HG03520 (cell line): ENCODE results near the gene ORC3.
"Not testable (repeated sequence)": the region's sequence is repeated elsewhere in the genome, so short reads cannot be mapped to it uniquely, and the experiment has no call there.

Source experiments
- ATAC-seq: cut with Tn5 transposase; IDR thresholded peaks from one replicate; pipeline ENCODE4 v1.9.1; 2021; ENCODE audit warnings: mild to moderate bottlenecking, moderate library complexity; ENCODE audit not compliant: unreplicated experiment

The ORC3 gene

DNA sequence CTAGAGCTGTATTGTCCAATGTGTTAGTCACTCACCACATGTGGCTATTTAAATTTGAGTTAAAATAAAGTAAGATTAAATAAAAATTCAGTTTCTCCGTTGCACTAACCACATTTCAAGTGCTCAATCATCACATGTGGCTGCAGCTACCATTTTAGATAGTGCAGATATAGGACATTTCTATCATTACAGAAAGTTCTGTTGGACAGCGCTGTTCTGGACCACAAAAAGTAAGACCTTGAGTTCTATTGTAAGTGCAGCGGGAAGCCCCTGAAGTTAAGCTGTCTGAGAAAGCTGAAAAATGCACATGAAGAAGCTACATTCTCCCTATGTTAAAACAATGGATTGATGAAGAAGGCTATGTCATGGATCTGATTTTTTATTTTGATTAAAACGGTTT, 1.1 kb downstream of the ORC3 start:
- ATAC-seq: no peak

DNA sequence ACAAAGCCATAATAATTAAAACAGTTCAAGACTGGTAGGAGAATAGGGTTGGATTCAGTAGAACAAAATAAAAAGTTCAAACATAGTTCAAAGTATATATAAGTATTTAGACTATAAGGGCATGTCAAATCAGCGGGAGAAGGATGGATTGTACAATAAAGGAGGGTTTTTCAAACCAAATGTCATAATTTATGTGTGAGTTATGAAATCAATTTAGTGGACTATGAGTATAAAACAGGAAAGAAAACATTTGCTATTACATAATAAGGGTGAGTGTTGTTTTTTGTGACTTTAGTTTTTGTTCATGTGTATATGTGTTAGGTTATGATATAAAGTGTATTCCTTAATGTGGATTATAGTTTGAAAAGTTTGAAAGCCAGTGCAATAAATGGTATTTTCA, 10.6 kb downstream of the ORC3 start:
- no peak for ATAC-seq

DNA sequence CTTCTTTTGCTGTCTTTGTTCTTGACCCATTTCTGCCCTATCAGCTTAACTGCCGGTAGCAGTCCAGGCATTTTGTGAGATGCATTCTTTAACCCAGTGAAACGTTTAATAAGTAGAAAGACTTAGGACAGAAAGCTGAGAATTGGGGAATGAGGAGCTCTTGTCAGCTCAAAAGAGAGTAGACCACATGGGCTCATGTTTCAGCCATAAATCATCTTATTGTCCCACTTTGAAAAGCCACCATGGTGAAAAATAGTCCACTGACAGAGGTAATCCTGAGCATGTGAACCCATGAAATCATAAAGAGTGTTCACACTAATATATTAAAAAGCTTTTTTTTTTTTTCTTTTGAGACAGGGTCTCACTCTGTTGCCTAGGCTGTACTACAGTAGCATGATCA, 16.3 kb downstream of the ORC3 start:
- no peak for ATAC-seq

DNA sequence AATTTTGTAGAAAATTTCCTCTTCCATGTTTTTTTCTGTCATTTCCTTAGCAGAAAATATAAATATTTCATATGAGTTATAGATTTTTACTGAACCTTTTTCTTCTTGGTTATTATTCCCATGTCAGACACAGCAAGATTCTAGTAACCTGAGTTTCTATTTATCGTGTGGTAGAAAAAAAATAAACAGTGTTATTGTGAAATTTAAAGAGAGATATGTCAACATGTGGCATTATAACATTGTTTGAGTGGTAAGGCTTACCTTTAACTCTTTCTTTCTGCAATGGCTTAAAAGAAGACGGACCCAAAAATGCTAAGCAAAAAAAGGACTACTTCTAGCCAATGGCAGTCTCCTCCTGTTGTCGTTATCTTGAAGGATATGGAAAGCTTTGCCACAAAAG, 18.9 kb downstream of the ORC3 start:
- no peak for ATAC-seq

DNA sequence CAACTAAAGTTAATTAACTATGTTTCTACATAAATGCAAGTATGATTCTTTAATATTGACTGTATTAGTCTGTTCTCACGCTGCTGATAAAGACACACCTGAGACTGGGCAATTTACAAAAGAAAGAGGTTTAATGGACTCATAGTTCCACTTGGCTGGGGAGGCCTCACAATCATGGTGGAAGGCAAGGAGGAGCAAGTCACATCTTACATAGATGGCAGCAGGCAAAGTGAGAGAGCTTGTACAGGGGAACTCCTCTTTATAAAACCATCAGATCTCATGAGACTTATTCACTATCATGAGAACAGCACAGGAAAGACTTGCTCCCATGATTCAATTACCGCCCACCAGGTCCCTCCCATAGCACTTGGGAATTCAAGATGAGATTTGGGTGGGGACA, 23.1 kb downstream of the ORC3 start:
- not testable (repeated sequence) for ATAC-seq

DNA sequence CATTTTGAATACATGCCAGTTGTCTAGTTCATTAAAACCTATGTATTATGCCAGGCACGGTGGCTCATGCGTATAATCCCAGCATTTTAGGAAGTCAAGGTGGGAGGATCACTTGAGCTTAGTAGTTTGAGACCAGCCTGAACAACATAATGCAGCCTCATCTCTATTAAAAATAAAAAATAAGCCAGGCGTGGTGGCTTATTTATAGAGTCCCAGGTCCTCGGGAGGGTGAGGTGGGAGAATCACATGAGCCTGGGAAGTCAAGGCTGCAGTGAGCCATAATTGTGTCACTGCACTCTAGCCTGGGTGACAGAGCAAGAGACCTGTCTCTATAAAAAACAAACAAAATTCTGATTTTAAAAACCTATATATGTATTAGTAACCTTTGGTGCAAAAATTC, 27.5 kb downstream of the ORC3 start:
- ATAC-seq: no peak

DNA sequence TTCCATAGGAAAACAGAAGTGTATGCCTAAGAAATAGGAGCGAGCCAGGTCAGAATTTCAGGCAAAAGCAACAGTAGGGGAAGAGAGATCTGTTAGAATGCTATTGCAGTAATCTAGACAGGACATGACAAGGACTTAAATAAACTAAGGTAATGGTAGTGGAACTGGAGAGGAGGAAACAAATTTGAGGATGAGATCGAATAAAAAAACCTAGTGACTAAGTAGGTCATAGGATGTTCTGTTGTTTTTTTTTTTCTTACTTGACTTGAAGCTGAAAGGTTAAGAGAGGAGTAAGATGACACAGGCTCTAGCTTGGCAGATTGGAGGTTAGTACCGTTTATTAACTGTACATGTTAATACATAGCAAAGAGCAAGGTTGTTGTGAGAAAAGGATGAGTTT, 28.6 kb downstream of the ORC3 start:
- ATAC-seq: no peak

DNA sequence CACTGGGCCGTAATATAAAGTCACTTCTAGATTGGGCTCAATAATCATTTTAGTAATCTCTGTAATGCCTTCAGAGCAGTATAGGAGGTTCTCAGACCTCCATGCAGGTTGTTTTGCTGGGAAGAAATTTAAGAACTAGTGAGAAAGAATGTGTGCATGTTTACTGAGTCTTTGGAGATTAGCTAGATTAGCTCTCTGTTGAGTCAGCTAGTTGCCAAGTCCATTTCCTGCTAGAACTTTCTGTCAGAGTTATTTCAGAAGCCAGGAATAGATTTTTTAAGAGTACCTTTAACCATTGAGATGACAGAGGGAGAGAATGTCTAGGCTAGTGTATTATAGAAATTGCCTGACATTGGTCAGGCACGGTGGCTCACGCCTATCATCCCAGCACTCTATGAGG, 33.3 kb downstream of the ORC3 start:
- no peak for ATAC-seq

DNA sequence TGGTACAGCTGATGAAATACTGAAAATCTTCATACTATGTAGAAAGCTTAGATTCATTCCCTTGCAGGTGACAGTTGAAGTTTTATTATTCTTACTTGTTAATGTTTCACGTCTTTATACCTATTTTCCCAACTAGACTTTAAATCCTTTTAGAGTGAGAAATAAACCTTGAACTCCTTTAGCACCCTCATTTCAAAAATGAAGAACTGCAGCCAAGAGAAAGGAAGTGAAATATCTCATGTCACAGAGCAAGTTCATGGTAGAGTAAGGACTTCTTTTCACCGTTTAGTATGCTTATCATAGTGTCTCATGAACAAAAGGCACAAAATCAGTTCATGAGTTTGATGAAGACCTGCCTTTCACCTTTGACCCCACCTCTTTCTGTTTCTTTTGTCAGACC, 38.5 kb downstream of the ORC3 start:
- no peak for ATAC-seq

DNA sequence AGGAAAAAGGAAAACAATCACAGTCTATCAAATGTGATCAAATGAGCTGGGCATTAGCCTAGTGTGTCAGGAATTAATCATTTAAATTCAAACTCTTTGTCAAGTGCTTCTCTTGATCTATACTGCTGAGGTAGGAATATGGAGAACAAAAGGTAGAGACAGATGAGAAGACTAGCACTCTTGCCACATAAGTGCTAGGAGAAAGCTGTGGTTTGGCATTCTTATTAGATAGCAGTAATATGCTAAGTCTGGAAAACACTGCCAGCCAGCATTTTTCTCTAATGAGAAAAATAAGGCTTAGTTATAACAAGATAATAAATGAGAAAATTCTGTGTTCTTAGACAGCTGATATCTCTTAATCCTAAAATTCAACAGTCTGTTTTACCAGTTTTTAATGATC, 38.9 kb downstream of the ORC3 start:
- no peak for ATAC-seq

DNA sequence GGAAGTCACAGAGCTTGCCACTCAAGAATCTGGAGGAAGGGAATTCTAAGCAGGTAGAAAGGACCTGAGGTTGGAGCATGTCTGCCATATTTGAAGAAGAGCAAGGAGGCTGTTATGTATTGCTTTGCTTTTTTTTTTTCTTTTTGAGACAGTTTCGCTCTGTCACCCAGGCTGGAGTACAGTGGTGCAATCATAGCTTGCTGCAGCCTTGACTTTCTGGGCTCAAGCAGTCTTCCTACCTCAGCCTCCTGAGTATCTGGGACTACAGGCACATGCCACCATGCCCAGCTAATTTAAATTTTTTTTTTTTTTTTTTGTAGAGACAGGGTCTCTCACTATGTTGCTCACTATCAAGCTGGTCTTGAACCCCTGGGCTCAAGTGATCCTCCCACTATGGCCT, 40.8 kb downstream of the ORC3 start:
- no peak for ATAC-seq

DNA sequence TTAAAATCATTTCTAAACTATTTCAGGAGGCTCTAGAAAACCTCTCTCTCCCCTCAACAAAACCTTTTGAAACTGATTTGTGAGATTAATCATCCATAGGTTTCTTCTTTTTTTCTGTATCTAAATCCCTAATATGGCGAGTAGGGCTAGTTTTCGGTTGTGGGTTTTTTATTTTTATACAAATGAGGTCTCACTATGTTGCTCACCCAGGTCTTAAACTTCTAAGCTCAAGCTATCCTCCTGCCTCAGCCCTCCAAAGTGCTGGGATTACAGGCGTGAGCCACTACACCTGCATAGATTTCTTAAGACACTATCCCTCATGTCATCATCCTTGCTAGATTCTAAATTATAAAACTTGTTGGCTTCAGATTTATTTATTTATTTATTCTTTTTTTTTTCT, 43.9 kb downstream of the ORC3 start:
- ATAC-seq: no peak

DNA sequence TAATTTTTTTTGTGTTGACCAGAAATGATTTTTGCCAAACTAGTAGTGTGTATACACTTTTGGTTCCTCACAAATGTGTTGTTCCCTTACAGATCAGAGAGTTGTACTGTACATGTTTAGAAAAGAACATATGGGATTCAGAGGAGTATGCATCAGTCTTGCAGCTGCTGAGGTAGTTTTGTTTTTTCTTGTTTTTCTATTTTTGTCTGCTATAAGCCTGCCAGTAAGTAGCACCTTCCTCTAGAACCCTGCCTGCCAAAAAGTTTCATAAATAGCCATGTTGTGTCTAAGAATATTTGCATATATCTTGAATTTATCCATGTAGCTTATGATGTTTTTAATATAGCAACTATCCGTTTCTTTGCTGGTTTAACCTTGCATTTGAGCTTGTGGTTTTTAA, 46.4 kb downstream of the ORC3 start:
- ATAC-seq: no peak

DNA sequence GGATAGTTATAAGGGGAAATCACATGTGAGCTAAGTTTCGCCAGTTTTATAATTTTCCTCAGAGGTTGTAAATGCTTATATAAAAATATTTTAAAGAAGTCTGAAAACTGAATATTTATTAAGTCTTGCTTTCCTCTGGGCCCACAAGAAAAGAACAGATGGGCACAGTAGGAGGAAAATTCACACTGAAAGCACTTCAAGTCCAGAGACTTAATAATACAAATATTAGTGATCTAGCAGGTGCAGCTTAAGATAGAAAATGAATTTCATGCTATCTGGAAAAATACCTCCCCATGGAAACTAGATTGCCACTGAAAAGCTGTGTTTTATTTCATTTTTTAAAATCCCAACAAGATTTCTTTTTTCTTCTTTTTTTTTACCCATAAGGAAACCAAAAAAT, 47.2 kb downstream of the ORC3 start:
- ATAC-seq: no peak

DNA sequence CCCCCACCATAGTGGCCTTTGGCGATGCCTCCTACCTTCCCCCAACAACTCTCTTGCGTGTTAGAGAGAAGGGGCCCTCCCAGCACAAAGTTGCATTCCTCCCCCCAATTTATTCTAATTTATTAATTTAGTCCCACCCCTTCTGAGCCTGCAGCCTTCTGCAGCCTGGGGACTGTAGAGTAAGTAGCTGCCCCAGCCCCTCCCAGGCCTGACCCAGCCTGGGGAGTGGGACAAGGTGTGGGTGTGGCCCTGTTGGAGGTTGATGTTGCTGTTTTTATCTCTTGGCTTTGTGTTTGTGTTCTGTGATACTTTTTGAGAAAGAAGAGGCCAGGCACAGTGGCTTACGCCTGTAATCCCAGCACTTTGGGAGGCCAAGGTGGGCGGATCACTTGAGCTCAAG, 49.4 kb downstream of the ORC3 start:
- ATAC-seq: no peak

DNA sequence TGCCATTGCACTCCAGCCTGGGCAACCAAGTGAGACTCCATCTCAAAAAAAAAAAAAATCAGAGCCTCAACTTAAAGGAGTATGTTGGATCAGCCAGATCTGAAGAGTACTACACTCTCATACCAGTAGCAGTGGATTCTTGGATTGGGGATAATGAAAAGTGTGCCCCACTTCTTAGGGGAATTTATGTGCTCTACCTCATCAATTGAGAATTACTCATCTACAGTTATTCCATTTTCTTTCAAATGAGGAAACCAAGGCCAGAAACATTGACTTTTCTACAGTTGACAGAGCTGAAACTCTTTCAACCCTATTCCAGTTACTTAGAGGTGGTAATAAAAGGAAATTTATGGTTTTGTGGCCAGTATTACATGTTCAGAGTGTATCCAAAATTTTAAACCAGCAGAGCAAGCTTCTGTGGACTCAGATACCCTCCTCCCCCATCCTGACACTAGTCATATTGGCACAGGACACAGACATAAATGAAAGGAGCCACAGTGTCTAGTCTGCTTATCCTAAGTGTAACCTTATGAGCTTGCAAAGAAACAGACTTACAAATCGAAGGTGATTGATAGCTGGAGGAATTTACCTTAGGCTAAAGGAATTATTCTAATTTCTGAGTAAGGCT, 51.2 kb downstream of the ORC3 start:
- no peak for ATAC-seq

DNA sequence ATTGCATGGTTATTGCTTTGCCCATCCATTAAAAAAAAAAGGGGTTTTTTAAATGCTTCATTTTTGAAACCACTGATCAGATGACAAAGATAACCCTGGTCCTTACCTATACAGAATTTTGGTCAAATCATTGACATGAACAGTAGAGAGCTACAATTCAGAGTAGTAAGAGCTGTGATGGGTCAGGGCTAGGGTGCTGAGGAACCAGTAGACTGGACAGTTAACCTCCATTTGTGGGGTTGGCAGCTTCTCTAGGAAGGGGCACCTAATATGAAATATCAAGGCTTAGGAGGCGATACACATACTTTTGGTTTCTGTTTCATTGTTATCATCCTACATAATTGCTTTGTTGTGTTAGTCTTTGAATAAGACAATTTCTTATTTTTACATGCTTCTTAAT, 55.1 kb downstream of the ORC3 start:
- no peak for ATAC-seq

DNA sequence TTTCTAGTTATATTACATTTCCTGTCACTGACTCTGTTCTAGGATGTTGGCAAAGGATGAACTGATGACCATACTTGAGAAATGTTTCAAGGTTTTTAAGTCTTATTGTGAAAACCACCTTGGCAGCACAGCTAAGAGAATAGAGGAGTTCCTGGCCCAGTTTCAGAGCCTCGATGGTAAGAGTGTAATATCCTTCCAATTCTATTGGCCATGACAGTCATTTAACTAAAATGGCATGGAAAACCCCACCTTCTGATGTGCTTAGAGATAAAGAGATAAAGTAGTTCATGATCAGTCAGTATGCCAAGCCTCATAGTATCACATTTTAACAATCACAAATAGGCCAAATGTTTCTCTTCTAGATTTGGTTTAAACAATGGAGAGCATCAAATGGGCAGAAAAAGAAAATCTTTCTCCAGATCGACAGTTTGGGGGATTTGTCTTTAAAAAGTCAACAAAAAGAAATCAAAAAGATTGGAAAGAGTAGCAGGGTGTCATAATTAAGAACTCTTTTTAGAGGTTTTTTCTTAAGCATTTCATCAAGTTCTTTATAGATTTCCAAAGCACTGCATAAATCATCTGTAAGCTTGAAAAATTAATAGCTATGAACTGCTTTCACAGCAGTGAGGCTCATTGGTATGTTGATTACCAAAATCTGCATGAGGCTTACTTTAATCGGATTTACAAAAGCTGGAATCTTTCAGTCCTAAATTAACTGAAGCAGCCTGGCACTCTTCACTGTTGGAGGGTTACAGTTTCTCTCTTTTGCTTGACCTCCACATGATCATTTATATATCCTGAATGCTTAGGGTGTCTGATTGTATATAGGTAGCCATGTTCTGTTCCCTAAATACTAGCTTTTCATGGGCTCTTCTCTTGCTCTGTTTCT, 63.4 kb downstream of the ORC3 start:
- ATAC-seq: no peak

DNA sequence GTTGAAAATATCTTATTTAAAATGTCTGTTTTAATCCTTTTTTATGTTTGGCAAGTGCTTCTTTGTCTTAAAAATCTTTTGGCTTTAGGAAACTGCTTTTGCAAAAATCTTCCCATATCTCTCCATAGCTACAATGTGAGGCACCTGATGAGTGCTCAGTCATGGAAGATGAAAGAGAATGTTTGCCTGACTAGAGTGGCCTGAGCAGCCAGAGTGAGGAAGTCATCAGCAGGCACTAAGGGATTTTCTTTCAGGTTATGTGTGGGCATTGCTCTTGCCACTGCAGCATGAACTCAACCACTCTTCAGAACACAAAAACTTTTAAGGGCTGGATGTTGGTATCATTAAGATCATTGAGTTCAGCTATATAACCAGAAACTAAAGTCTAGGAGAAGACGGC, 64.2 kb downstream of the ORC3 start:
- ATAC-seq: no peak

DNA sequence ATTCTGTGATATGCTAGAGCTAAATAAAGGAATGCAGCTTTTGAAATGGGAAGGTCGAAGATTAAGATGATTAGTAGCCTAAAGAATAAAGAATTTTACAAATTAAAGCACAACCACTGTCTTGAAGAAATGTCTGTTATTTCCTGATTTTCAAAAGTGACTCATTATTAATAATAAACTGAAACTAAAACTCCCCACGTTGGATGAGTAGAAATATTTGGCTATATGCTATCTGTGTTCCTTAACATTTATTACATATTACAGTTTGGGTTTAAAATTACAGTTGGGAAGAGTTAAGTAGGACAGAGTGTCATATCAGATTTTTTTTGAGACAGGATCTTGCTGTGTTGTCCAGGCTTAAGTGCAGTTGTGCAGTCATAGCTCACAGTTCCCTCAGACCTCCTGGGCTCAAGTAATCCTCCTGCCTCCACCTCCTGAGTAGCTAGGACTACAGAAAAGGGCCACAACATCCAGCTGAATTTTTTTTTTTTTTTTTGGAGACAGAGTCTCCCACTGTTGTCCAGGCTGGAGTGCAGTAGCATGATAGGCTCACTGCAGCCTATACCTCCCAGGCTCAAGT, 65.0 kb downstream of the ORC3 start:
- ATAC-seq: no peak

DNA sequence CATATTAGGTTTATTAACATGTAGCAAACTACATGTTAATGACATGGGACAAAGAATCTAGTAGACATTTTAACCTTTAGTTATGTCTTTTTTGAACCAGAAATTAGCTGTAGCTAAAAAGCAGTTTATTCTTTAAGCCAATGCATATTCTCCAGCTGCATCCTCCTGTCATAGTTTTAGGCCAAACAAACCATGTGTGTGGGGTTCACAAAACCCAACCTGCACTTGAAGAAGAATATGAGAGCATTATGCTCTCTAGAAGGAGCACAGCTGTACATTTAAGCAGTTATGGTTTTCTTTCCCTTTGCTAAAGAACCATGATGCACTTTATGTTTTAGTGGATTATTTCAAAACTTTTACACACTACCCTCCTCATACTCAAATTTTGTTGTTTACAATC, 65.9 kb downstream of the ORC3 start:
- no peak for ATAC-seq

DNA sequence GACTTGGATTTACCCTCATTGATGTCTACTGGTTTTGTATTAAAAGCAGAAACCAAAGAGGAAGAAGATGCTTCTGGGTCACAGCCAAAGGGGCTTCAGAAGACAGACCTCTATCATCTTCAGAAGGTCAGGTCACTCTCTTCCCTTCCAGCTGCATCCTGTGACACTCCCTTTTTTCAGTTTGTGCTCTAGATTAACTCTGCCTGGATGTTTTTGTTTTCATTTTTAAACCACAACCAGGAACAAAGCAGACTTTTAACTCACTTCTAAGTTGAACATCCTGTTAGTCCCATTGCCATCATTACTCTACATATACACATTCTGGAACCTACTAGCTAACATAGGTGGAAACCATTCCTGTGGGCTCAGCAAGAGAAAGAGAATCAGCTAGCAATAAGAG, 66.9 kb downstream of the ORC3 start:
- ATAC-seq: peak; percentile 48
